GM10266 (cell line): ENCODE results near the gene PRCP.
"Not testable (repeated sequence)": the region's sequence is repeated elsewhere in the genome, so short reads cannot be mapped to it uniquely, and the experiment has no call there.

Source experiments
- DNase-seq: peaks from one replicate; pipeline ENCODE4 v3.0.0; 2012; ENCODE audit errors: extremely low spot score
- CTCF ChIP-seq: IDR thresholded peaks from 2 replicates; pipeline ENCODE4 v1.5.1; 2012; ENCODE audit warnings: mild to moderate bottlenecking, low read depth; ENCODE audit not compliant: control insufficient read depth, insufficient read depth; ENCODE audit errors: missing control alignments

The PRCP gene

GRCh38 chr11:82924522-82925224 lies 24.4 kb upstream of the PRCP start:
- DNase-seq, result no peak
- TF ChIP-seq CTCF, result no peak

GRCh38 chr11:82922396-82923173 lies 22.4 kb upstream of the PRCP start:
- DNase-seq, result not testable (repeated sequence)

GRCh38 chr11:82920227-82920626 lies 20.0 kb upstream of the PRCP start:
- not testable (repeated sequence) for DNase-seq

GRCh38 chr11:82919786-82920185 lies 19.6 kb upstream of the PRCP start:
- DNase-seq, result not testable (repeated sequence)

GRCh38 chr11:82909015-82909640 lies 8.9 kb upstream of the PRCP start:
- TF ChIP-seq CTCF, result no peak
- no peak for DNase-seq

GRCh38 chr11:82908311-82908710 lies 8.1 kb upstream of the PRCP start:
- no peak for TF ChIP-seq CTCF
- DNase-seq, result no peak

- no peak for TF ChIP-seq CTCF
Observed at GRCh38 chr11:82907371-82907770, 7.1 kb upstream of the PRCP start.

GRCh38 chr11:82906931-82907330 lies 6.7 kb upstream of the PRCP start:
- no peak for TF ChIP-seq CTCF
- no peak for DNase-seq

More at GRCh38 chr11:82907371-82907770, 7.1 kb upstream of the PRCP start:
- no peak for DNase-seq
